Neural progenitor cell (in vitro differentiated cells): ENCODE measurements around the gene COQ10A. TPM values are rescaled to one million over a fixed set of nuclear protein-coding genes. Genes with fewer than 3 reads are reported as not detected.

ENCODE experiments used
- DNase-seq: peaks from one replicate; pipeline ENCODE4 v3.0.0-alpha.2; 2016; ENCODE audit warnings: low spot score
- H2AFZ ChIP-seq: fragments of 200-600 bp; sonication (generic); replicated peaks from 2 replicates; pipeline ENCODE4 v1.6.1; 2016; ENCODE audit warnings: antibody characterized with exemption
- H3F3A ChIP-seq: fragments of 200-600 bp; sonication (generic); 2 replicates; pipeline ENCODE4 v1.6.1; 2016; ENCODE audit warnings: antibody characterized with exemption, low read depth
- H3K27ac ChIP-seq: fragments of 200-600 bp; sonication (generic); 2 replicates; pipeline ENCODE4 v1.5.1; 2016; ENCODE audit warnings: mild to moderate bottlenecking
- H3K27me3 ChIP-seq: fragments of 200-600 bp; sonication (generic); 2 replicates; pipeline ENCODE4 v1.6.1; 2016; ENCODE audit warnings: mild to moderate bottlenecking, moderate library complexity
- H3K36me3 ChIP-seq: fragments of 200-600 bp; sonication (generic); 2 replicates; pipeline ENCODE4 v1.5.1; 2016
- H3K4me1 ChIP-seq: fragments of 200-600 bp; sonication (generic); 2 replicates; pipeline ENCODE4 v1.6.1; 2016; ENCODE audit warnings: mixed run types
- H3K4me2 ChIP-seq: fragments of 200-600 bp; sonication (generic); 2 replicates; pipeline ENCODE4 v1.6.1; 2016
- H3K4me3 ChIP-seq: fragments of 200-600 bp; sonication (generic); 2 replicates; pipeline ENCODE4 v1.5.1; 2016
- H3K79me2 ChIP-seq: fragments of 200-600 bp; sonication (generic); 2 replicates; pipeline ENCODE4 v1.6.1; 2016; ENCODE audit warnings: low read depth
- H3K9ac ChIP-seq: fragments of 200-600 bp; sonication (generic); 2 replicates; pipeline ENCODE4 v1.6.1; 2016
- H3K9me3 ChIP-seq: fragments of 200-600 bp; sonication (generic); 2 replicates; pipeline ENCODE4 v1.5.1; 2016; ENCODE audit warnings: low read depth
- H4K20me1 ChIP-seq: fragments of 200-600 bp; sonication (generic); 2 replicates; pipeline ENCODE4 v1.6.1; 2016; ENCODE audit warnings: low read depth
- H3K27ac Mint-ChIP-seq: 3 replicates; pipeline ENCODE4 v1.8.0; 2021; ENCODE audit warnings: mixed read lengths
- H3K27me3 Mint-ChIP-seq: 2 replicates; pipeline ENCODE4 v1.8.0; 2022; ENCODE audit warnings: low read depth, mild to moderate bottlenecking, inconsistent platforms, moderate library complexity, mixed read lengths; ENCODE audit not compliant: insufficient read depth
- H3K36me3 Mint-ChIP-seq: 3 replicates; pipeline ENCODE4 v1.8.0; 2021; ENCODE audit warnings: mixed read lengths
- H3K4me1 Mint-ChIP-seq: 3 replicates; pipeline ENCODE4 v1.8.0; 2021; ENCODE audit warnings: mixed read lengths
- H3K4me3 Mint-ChIP-seq: 3 replicates; pipeline ENCODE4 v1.8.0; 2021; ENCODE audit warnings: mild to moderate bottlenecking, moderate library complexity, mixed read lengths
- H3K9me3 Mint-ChIP-seq: 3 replicates; pipeline ENCODE4 v1.8.0; 2020; ENCODE audit warnings: mixed read lengths
- CTCF ChIP-seq: fragments of 200-600 bp; sonication (generic); IDR thresholded peaks from 2 replicates; pipeline ENCODE4 v1.5.1; 2017; ENCODE audit warnings: antibody characterized with exemption, mild to moderate bottlenecking
- EZH2 ChIP-seq: fragments of 200-600 bp; sonication (generic); IDR thresholded peaks from 2 replicates; pipeline ENCODE4 v1.6.1; 2017; ENCODE audit warnings: antibody characterized with exemption, mild to moderate bottlenecking, moderate library complexity
- EZH2phosphoT487 ChIP-seq: fragments of 200-600 bp; sonication (generic); IDR thresholded peaks from 2 replicates; pipeline ENCODE4 v1.6.1; 2017; ENCODE audit warnings: antibody characterized with exemption
- total RNA-seq: library from RNA; depleted of rRNA; stranded (reverse); fragments of >200 nt; gene quantifications from 2 replicates; pipeline ENCODE4 v1.2.3, GENCODE V29; 2015; ENCODE audit warnings: low replicate concordance

The COQ10A gene
- total RNA-seq, 1 donor from 2014 or later, result 41.8 TPM

- H3K27ac Mint-ChIP-seq, result no peak overlapping the region
- no peak overlapping the region for H3K27ac ChIP-seq
- H3K79me2 ChIP-seq, result no peaks in the 10 kb centered on the region
- no peak for TF ChIP-seq EZH2
- TF ChIP-seq CTCF, result no peak
- no peaks in the 10 kb centered on the region for H3K9me3 Mint-ChIP-seq
- H3K4me1 ChIP-seq, result no peaks in the 10 kb centered on the region
- H3K27me3 ChIP-seq, result no peaks in the 10 kb centered on the region
- H3K9me3 ChIP-seq, result no peaks in the 10 kb centered on the region
- no peak overlapping the region for H3K9ac ChIP-seq
- H3K4me1 Mint-ChIP-seq, result no peaks in the 10 kb centered on the region
- no peak overlapping the region for H3K4me3 ChIP-seq
- H4K20me1 ChIP-seq, result no peaks in the 10 kb centered on the region
- no peak overlapping the region for H3K4me2 ChIP-seq
- H3K36me3 Mint-ChIP-seq, result peaks cover 38% of the 10 kb centered on the region
- H3K4me3 Mint-ChIP-seq, result no peak overlapping the region
- peaks cover 5% of the 10 kb centered on the region for H3K36me3 ChIP-seq
- H3F3A ChIP-seq, result peaks cover 7% of the 10 kb centered on the region
- no peak overlapping the region for H2AFZ ChIP-seq
- DNase-seq, result no peak
- peaks cover 2% of the 10 kb centered on the region for H3K27me3 Mint-ChIP-seq
Observed at GRCh38 chr12:56278905-56279304, 12.2 kb downstream of the COQ10A start.

GRCh38 chr12:56280849-56281248 is 14.1 kb downstream of the COQ10A start:
- Mint-ChIP-seq H3K36me3 (peaks cover 33% of the 10 kb centered on the region), H3K4me1 (no peaks in the 10 kb centered on the region), H3K4me3 (no peak overlapping the region), H3K27me3 (peaks cover 2% of the 10 kb centered on the region), H3K27ac (no peak overlapping the region), H3K9me3 (no peaks in the 10 kb centered on the region)
- H3K27ac ChIP-seq, result no peak overlapping the region
- no peaks in the 10 kb centered on the region for H3K27me3 ChIP-seq
- H3K36me3 ChIP-seq, result peaks cover 5% of the 10 kb centered on the region
- no peaks in the 10 kb centered on the region for H4K20me1 ChIP-seq
- H3K9ac ChIP-seq, result no peak overlapping the region
- no peaks in the 10 kb centered on the region for H3K9me3 ChIP-seq
- TF ChIP-seq EZH2phosphoT487 (no peak), EZH2 (no peak), CTCF (no peak)
- H3K79me2 ChIP-seq, result no peaks in the 10 kb centered on the region
- H2AFZ ChIP-seq, result no peak overlapping the region
- peaks cover 2% of the 10 kb centered on the region for H3F3A ChIP-seq
- no peaks in the 10 kb centered on the region for H3K4me1 ChIP-seq
- DNase-seq, result no peak
- H3K4me3 ChIP-seq, result no peak overlapping the region
- no peak overlapping the region for H3K4me2 ChIP-seq

GRCh38 chr12:56282030-56282429 is 15.3 kb downstream of the COQ10A start:
- Histone ChIP-seq H2AFZ (no peak overlapping the region), H3K36me3 (peaks cover 5% of the 10 kb centered on the region), H3K79me2 (no peaks in the 10 kb centered on the region), H3K27me3 (no peaks in the 10 kb centered on the region), H3F3A (peaks cover 3% of the 10 kb centered on the region), H4K20me1 (no peaks in the 10 kb centered on the region), H3K27ac (no peak overlapping the region), H3K4me3 (no peak overlapping the region), H3K9ac (no peak overlapping the region), H3K4me2 (no peak overlapping the region), H3K9me3 (no peaks in the 10 kb centered on the region), H3K4me1 (no peaks in the 10 kb centered on the region)
- no peak for TF ChIP-seq CTCF
- no peak for TF ChIP-seq EZH2
- TF ChIP-seq EZH2phosphoT487, result no peak
- DNase-seq, result no peak
- H3K27ac Mint-ChIP-seq, result no peak overlapping the region
- H3K4me1 Mint-ChIP-seq, result no peaks in the 10 kb centered on the region
- H3K27me3 Mint-ChIP-seq, result peaks cover 2% of the 10 kb centered on the region
- peaks cover 30% of the 10 kb centered on the region for H3K36me3 Mint-ChIP-seq
- H3K9me3 Mint-ChIP-seq, result no peaks in the 10 kb centered on the region
- H3K4me3 Mint-ChIP-seq, result no peak overlapping the region
